Neural progenitor cell (in vitro differentiated cells): ENCODE results near the gene PAPPA2. TPM values are rescaled to one million over a fixed set of nuclear protein-coding genes. Genes with fewer than 3 reads are reported as not detected.

Source experiments
- DNase-seq: peaks from one replicate; pipeline ENCODE4 v3.0.0-alpha.2; 2016; ENCODE audit warnings: low spot score
- H2AFZ ChIP-seq: fragments of 200-600 bp; sonication (generic); replicated peaks from 2 replicates; pipeline ENCODE4 v1.6.1; 2016; ENCODE audit warnings: antibody characterized with exemption
- H3F3A ChIP-seq: fragments of 200-600 bp; sonication (generic); 2 replicates; pipeline ENCODE4 v1.6.1; 2016; ENCODE audit warnings: antibody characterized with exemption, low read depth
- H3K27ac ChIP-seq: fragments of 200-600 bp; sonication (generic); 2 replicates; pipeline ENCODE4 v1.5.1; 2016; ENCODE audit warnings: mild to moderate bottlenecking
- H3K27me3 ChIP-seq: fragments of 200-600 bp; sonication (generic); 2 replicates; pipeline ENCODE4 v1.6.1; 2016; ENCODE audit warnings: mild to moderate bottlenecking, moderate library complexity
- H3K36me3 ChIP-seq: fragments of 200-600 bp; sonication (generic); 2 replicates; pipeline ENCODE4 v1.5.1; 2016
- H3K4me1 ChIP-seq: fragments of 200-600 bp; sonication (generic); 2 replicates; pipeline ENCODE4 v1.6.1; 2016; ENCODE audit warnings: mixed run types
- H3K4me2 ChIP-seq: fragments of 200-600 bp; sonication (generic); 2 replicates; pipeline ENCODE4 v1.6.1; 2016
- H3K4me3 ChIP-seq: fragments of 200-600 bp; sonication (generic); 2 replicates; pipeline ENCODE4 v1.5.1; 2016
- H3K79me2 ChIP-seq: fragments of 200-600 bp; sonication (generic); 2 replicates; pipeline ENCODE4 v1.6.1; 2016; ENCODE audit warnings: low read depth
- H3K9ac ChIP-seq: fragments of 200-600 bp; sonication (generic); 2 replicates; pipeline ENCODE4 v1.6.1; 2016
- H3K9me3 ChIP-seq: fragments of 200-600 bp; sonication (generic); 2 replicates; pipeline ENCODE4 v1.5.1; 2016; ENCODE audit warnings: low read depth
- H4K20me1 ChIP-seq: fragments of 200-600 bp; sonication (generic); 2 replicates; pipeline ENCODE4 v1.6.1; 2016; ENCODE audit warnings: low read depth
- H3K27ac Mint-ChIP-seq: 3 replicates; pipeline ENCODE4 v1.8.0; 2021; ENCODE audit warnings: mixed read lengths
- H3K27me3 Mint-ChIP-seq: 2 replicates; pipeline ENCODE4 v1.8.0; 2022; ENCODE audit warnings: low read depth, mild to moderate bottlenecking, inconsistent platforms, moderate library complexity, mixed read lengths; ENCODE audit not compliant: insufficient read depth
- H3K36me3 Mint-ChIP-seq: 3 replicates; pipeline ENCODE4 v1.8.0; 2021; ENCODE audit warnings: mixed read lengths
- H3K4me1 Mint-ChIP-seq: 3 replicates; pipeline ENCODE4 v1.8.0; 2021; ENCODE audit warnings: mixed read lengths
- H3K4me3 Mint-ChIP-seq: 3 replicates; pipeline ENCODE4 v1.8.0; 2021; ENCODE audit warnings: mild to moderate bottlenecking, moderate library complexity, mixed read lengths
- H3K9me3 Mint-ChIP-seq: 3 replicates; pipeline ENCODE4 v1.8.0; 2020; ENCODE audit warnings: mixed read lengths
- EZH2 ChIP-seq: fragments of 200-600 bp; sonication (generic); IDR thresholded peaks from 2 replicates; pipeline ENCODE4 v1.6.1; 2017; ENCODE audit warnings: antibody characterized with exemption, mild to moderate bottlenecking, moderate library complexity
- EZH2phosphoT487 ChIP-seq: fragments of 200-600 bp; sonication (generic); IDR thresholded peaks from 2 replicates; pipeline ENCODE4 v1.6.1; 2017; ENCODE audit warnings: antibody characterized with exemption
- total RNA-seq: library from RNA; depleted of rRNA; stranded (reverse); fragments of >200 nt; gene quantifications from 2 replicates; pipeline ENCODE4 v1.2.3, GENCODE V29; 2015; ENCODE audit warnings: low replicate concordance
- TF ChIP-seq, protein P1 (sequence below): fragments of 200-600 bp; sonication (generic); IDR thresholded peaks from 2 replicates; pipeline ENCODE4 v1.5.1; 2017; ENCODE audit warnings: antibody characterized with exemption, mild to moderate bottlenecking

Gene PAPPA2
- total RNA-seq, 1 donor from 2014 or later: 0.17 TPM

DNA sequence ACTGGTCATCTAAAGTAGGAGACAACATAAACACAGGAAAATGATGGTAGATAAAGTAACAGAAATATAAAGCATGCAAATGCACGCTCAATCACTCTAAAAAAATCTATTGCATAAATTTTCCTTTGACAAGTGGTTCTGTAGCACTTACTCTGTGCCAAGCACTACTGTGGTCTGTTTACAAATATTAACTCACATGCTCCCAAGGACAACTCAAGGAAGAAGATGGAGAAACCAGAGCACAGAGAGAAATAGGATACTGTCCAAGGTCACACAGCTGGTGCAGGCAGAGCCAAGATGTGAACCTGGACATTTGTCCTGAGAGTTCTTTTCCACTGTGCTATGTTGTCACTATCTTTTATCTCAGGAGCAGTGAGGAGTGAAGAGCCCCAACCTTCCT is 105.2 kb downstream of the PAPPA2 start:
- H3K9me3 Mint-ChIP-seq: no peaks in the 10 kb centered on the region
- H3K4me1 ChIP-seq: no peaks in the 10 kb centered on the region
- H3F3A ChIP-seq: no peaks in the 10 kb centered on the region
- H3K9me3 ChIP-seq: no peaks in the 10 kb centered on the region
- no peak overlapping the region for H3K4me3 Mint-ChIP-seq
- H3K4me1 Mint-ChIP-seq: peaks cover 10% of the 10 kb centered on the region
- peaks cover 4% of the 10 kb centered on the region for H3K27me3 Mint-ChIP-seq
- H3K27ac ChIP-seq: no peak overlapping the region
- no peaks in the 10 kb centered on the region for H3K27me3 ChIP-seq
- no peak overlapping the region for H3K27ac Mint-ChIP-seq
- no peak overlapping the region for H2AFZ ChIP-seq
- no peak for DNase-seq
- H3K36me3 ChIP-seq: no peaks in the 10 kb centered on the region
- no peak overlapping the region for H3K4me3 ChIP-seq
- H4K20me1 ChIP-seq: no peaks in the 10 kb centered on the region
- no peak overlapping the region for H3K4me2 ChIP-seq
- H3K79me2 ChIP-seq: no peaks in the 10 kb centered on the region
- H3K36me3 Mint-ChIP-seq: no peaks in the 10 kb centered on the region
- no peak overlapping the region for H3K9ac ChIP-seq
- no peak for TF ChIP-seq EZH2phosphoT487
- TF ChIP-seq EZH2: no peak

DNA sequence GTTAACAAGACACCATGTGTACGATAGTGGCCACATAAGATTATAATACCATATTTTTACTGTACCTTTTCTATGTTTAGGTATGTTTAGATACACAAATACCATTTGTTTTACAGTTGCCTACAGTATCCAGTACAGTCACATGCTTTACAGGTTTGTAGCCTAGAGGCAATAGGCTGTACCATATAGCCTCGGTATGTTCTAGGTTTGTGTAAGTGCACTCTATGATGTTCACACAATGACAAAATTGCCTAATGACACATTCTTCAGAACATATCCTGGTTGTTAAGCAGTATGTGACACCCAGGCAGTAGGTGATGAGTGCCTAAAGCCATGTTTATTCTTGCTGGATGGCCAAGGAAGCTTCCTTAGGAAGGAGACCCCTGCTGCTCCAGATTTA is 111.8 kb downstream of the PAPPA2 start:
- no peak for DNase-seq
- Mint-ChIP-seq H3K36me3 (no peaks in the 10 kb centered on the region), H3K9me3 (no peaks in the 10 kb centered on the region), H3K4me1 (peaks cover 10% of the 10 kb centered on the region), H3K27ac (no peak overlapping the region), H3K4me3 (no peak overlapping the region), H3K27me3 (peaks cover 11% of the 10 kb centered on the region)
- no peak overlapping the region for H3K4me3 ChIP-seq
- H3K79me2 ChIP-seq: no peaks in the 10 kb centered on the region
- no peaks in the 10 kb centered on the region for H4K20me1 ChIP-seq
- no peaks in the 10 kb centered on the region for H3K9me3 ChIP-seq
- TF ChIP-seq, protein P1, sequence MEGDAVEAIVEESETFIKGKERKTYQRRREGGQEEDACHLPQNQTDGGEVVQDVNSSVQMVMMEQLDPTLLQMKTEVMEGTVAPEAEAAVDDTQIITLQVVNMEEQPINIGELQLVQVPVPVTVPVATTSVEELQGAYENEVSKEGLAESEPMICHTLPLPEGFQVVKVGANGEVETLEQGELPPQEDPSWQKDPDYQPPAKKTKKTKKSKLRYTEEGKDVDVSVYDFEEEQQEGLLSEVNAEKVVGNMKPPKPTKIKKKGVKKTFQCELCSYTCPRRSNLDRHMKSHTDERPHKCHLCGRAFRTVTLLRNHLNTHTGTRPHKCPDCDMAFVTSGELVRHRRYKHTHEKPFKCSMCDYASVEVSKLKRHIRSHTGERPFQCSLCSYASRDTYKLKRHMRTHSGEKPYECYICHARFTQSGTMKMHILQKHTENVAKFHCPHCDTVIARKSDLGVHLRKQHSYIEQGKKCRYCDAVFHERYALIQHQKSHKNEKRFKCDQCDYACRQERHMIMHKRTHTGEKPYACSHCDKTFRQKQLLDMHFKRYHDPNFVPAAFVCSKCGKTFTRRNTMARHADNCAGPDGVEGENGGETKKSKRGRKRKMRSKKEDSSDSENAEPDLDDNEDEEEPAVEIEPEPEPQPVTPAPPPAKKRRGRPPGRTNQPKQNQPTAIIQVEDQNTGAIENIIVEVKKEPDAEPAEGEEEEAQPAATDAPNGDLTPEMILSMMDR: no peak
- TF ChIP-seq EZH2: no peak
- no peak for TF ChIP-seq EZH2phosphoT487
- H3K27me3 ChIP-seq: no peaks in the 10 kb centered on the region
- no peaks in the 10 kb centered on the region for H3K36me3 ChIP-seq
- no peak overlapping the region for H3K4me2 ChIP-seq
- no peak overlapping the region for H3K27ac ChIP-seq
- no peaks in the 10 kb centered on the region for H3F3A ChIP-seq
- no peak overlapping the region for H3K9ac ChIP-seq
- peaks cover 9% of the 10 kb centered on the region for H3K4me1 ChIP-seq
- no peak overlapping the region for H2AFZ ChIP-seq

DNA sequence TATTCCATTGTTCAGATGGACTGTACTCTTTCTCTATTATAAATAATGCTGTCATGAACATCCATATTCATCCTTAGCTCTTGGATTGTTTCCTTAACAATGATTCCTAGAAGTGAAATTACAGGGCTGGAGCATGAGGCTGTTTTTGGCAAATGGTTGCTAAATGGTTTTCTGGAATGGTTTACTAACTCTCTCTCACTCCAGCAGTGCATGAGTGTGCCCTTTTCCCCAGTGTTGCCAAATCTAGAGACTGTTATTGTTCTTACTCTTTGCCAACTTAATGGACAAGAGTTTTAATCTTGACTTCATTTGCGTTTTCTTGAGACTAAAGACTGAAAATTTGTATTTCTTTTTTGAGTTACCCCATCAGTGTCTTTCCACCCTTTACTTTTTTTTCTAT is 113.0 kb downstream of the PAPPA2 start:
- Mint-ChIP-seq H3K9me3 (no peaks in the 10 kb centered on the region), H3K27ac (no peak overlapping the region), H3K36me3 (no peaks in the 10 kb centered on the region), H3K27me3 (peaks cover 11% of the 10 kb centered on the region), H3K4me3 (no peak overlapping the region), H3K4me1 (peaks cover 10% of the 10 kb centered on the region)
- Histone ChIP-seq H3K9me3 (no peaks in the 10 kb centered on the region), H3K27me3 (no peaks in the 10 kb centered on the region), H3K9ac (no peak overlapping the region), H3K4me3 (no peak overlapping the region), H3K4me2 (no peak overlapping the region), H3K79me2 (no peaks in the 10 kb centered on the region), H3F3A (no peaks in the 10 kb centered on the region), H3K4me1 (peaks cover 9% of the 10 kb centered on the region), H2AFZ (no peak overlapping the region), H3K36me3 (no peaks in the 10 kb centered on the region), H3K27ac (no peak overlapping the region), H4K20me1 (no peaks in the 10 kb centered on the region)
- no peak for DNase-seq
- TF ChIP-seq EZH2phosphoT487 (no peak), EZH2 (no peak)
- TF ChIP-seq, protein P1: no peak

DNA sequence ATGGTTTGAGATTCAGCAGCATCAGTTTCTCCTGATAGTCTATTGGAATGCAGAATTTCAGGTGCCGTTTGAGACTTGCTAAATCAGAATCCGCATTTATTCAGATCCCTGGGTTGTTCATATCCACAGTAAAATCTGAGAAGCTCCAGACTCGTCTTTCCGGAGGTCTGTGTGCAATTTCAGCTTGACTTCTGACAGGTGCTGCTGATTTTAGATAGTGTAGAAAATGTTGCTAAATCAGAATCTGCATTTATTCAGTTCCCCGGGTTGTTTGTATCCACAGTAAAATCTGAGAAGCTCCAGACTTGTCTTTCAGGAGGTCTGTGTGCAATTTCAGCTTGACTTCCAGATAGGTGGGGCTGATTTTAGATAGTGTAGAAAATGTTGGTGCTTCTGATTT is 113.7 kb downstream of the PAPPA2 start:
- Mint-ChIP-seq H3K4me3 (no peak overlapping the region), H3K27me3 (peaks cover 10% of the 10 kb centered on the region)

More for the DNA sequence above, 113.7 kb downstream of the PAPPA2 start:
- Mint-ChIP-seq H3K9me3 (no peaks in the 10 kb centered on the region), H3K27ac (no peak overlapping the region), H3K4me1 (peaks cover 10% of the 10 kb centered on the region), H3K36me3 (no peaks in the 10 kb centered on the region)
- H3K4me2 ChIP-seq: no peak overlapping the region
- no peaks in the 10 kb centered on the region for H3K36me3 ChIP-seq
- no peak for DNase-seq
- H3K79me2 ChIP-seq: no peaks in the 10 kb centered on the region
- H3K9me3 ChIP-seq: no peaks in the 10 kb centered on the region
- no peaks in the 10 kb centered on the region for H3F3A ChIP-seq
- H3K9ac ChIP-seq: no peak overlapping the region
- no peak overlapping the region for H3K4me3 ChIP-seq
- peaks cover 9% of the 10 kb centered on the region for H3K4me1 ChIP-seq
- no peaks in the 10 kb centered on the region for H4K20me1 ChIP-seq
- TF ChIP-seq EZH2 (no peak), EZH2phosphoT487 (no peak)
- TF ChIP-seq, protein P1: no peak
- H3K27ac ChIP-seq: no peak overlapping the region
- H3K27me3 ChIP-seq: no peaks in the 10 kb centered on the region
- H2AFZ ChIP-seq: no peak overlapping the region
